Liver (tissue), 9 donors: ENCODE measurements around the gene VSIG10. TPM values are rescaled to one million over a fixed set of nuclear protein-coding genes. Genes with fewer than 3 reads are reported as not detected.

Experiments used
- DNase-seq: peaks from one replicate; pipeline ENCODE4 v3.0.0-alpha.2; 2017; ENCODE audit warnings: low spot score
- H3K27ac ChIP-seq, 2 donors: one replicate each; pipeline ENCODE4 v1.7.0; 2013; ENCODE audit warnings: inconsistent platforms in 2 of 2, low read length in 2 of 2, control low read depth in 1 of 2, low read depth in 1 of 2, mild to moderate bottlenecking in 1 of 2
- H3K27me3 ChIP-seq, 4 donors: one replicate each; pipeline versions ENCODE4 v1.6.1 to v1.7.0; 2013; ENCODE audit warnings: low read length in 3 of 4, inconsistent platforms in 1 of 4, mild to moderate bottlenecking in 1 of 4, moderate library complexity in 1 of 4; ENCODE audit not compliant: control insufficient read depth in 4 of 4, insufficient read depth in 4 of 4
- H3K36me3 ChIP-seq, 4 donors: one replicate each; pipeline versions ENCODE4 v1.6.1 to v1.7.0; 2013; ENCODE audit warnings: low read length in 3 of 4, mild to moderate bottlenecking in 3 of 4, low read depth in 1 of 4, moderate library complexity in 1 of 4; ENCODE audit not compliant: control insufficient read depth in 4 of 4, insufficient read depth in 3 of 4
- H3K4me1 ChIP-seq, 4 donors: one replicate each; pipeline versions ENCODE4 v1.6.1 to v1.7.0; 2013; ENCODE audit warnings: low read length in 3 of 4, mild to moderate bottlenecking in 3 of 4, moderate library complexity in 1 of 4; ENCODE audit not compliant: control insufficient read depth in 4 of 4, insufficient read depth in 4 of 4
- H3K4me3 ChIP-seq, 3 donors: one replicate each; pipeline versions ENCODE4 v1.6.1 to v1.7.0; 2013; ENCODE audit warnings: low read length in 3 of 3, control low read depth in 1 of 3, low read depth in 1 of 3, mild to moderate bottlenecking in 1 of 3
- H3K9ac ChIP-seq, 2 donors: one replicate each; pipeline ENCODE4 v1.7.0; 2013; ENCODE audit warnings: low read length in 2 of 2, mild to moderate bottlenecking in 2 of 2, moderate library complexity in 2 of 2, control low read depth in 1 of 2, low read depth in 1 of 2
- H3K9me3 ChIP-seq, 4 donors: one replicate each; pipeline versions ENCODE4 v1.6.1 to v1.7.0; 2013; ENCODE audit warnings: low read length in 3 of 4; ENCODE audit not compliant: control insufficient read depth in 4 of 4
- ATF3 ChIP-seq: IDR thresholded peaks from 2 replicates; pipeline ENCODE4 v1.6.1; 2016; ENCODE audit warnings: antibody characterized with exemption
- CTCF ChIP-seq: fragments of 150-350 bp; IDR thresholded peaks from 2 replicates; pipeline ENCODE4 v1.5.1; 2017; ENCODE audit warnings: improper control_type of control experiment, low read depth, low read length; ENCODE audit not compliant: missing input control
- EGR1 ChIP-seq, 2 donors: IDR thresholded peaks; 2 replicates each; pipeline ENCODE4 v1.6.1; 2016 to 2018; ENCODE audit warnings: antibody characterized with exemption in 2 of 2, low read depth in 2 of 2
- FOXA1 ChIP-seq: IDR thresholded peaks from 2 replicates; pipeline ENCODE4 v1.6.1; 2016; ENCODE audit warnings: antibody characterized with exemption
- FOXA2 ChIP-seq: IDR thresholded peaks from 2 replicates; pipeline ENCODE4 v1.6.1; 2016; ENCODE audit warnings: antibody characterized with exemption
- GABPA ChIP-seq, 2 donors: IDR thresholded peaks in 1 of 2; conservative IDR thresholded peaks in 1 of 2; 2 replicates each; pipeline ENCODE4 v1.6.1; 2016; ENCODE audit warnings: antibody characterized with exemption in 2 of 2, mild to moderate bottlenecking in 1 of 2, moderate library complexity in 1 of 2
- HNF4A ChIP-seq, 2 donors: conservative IDR thresholded peaks; 2 replicates each; pipeline ENCODE4 v1.6.1; 2016; ENCODE audit warnings: antibody characterized with exemption in 2 of 2, mild to moderate bottlenecking in 2 of 2
- HNF4G ChIP-seq: IDR thresholded peaks from 2 replicates; pipeline ENCODE4 v1.6.1; 2016; ENCODE audit warnings: antibody characterized with exemption
- JUND ChIP-seq, 2 donors: IDR thresholded peaks; 2 replicates each; pipeline ENCODE4 v1.6.1; 2016; ENCODE audit warnings: antibody characterized with exemption in 2 of 2
- MAX ChIP-seq: IDR thresholded peaks from 2 replicates; pipeline ENCODE4 v1.6.1; 2016; ENCODE audit warnings: antibody characterized with exemption
- NR2F2 ChIP-seq: IDR thresholded peaks from 2 replicates; pipeline ENCODE4 v1.6.1; 2016; ENCODE audit warnings: antibody characterized with exemption
- RAD21 ChIP-seq, 2 donors: IDR thresholded peaks; 2 replicates each; pipeline ENCODE4 v1.6.1; 2016; ENCODE audit warnings: antibody characterized with exemption in 2 of 2, mild to moderate bottlenecking in 2 of 2
- REST ChIP-seq: IDR thresholded peaks from 2 replicates; pipeline ENCODE4 v1.6.1; 2016; ENCODE audit warnings: antibody characterized with exemption, mild to moderate bottlenecking
- RXRA ChIP-seq, 2 donors: IDR thresholded peaks; 2 replicates each; pipeline ENCODE4 v1.6.1; 2017 to 2018; ENCODE audit warnings: antibody characterized with exemption in 2 of 2, mild to moderate bottlenecking in 1 of 2
- SP1 ChIP-seq: IDR thresholded peaks from 2 replicates; pipeline ENCODE4 v1.6.1; 2018; ENCODE audit warnings: antibody characterized with exemption, mild to moderate bottlenecking
- TAF1 ChIP-seq: conservative IDR thresholded peaks from 2 replicates; pipeline ENCODE4 v1.6.1; 2016; ENCODE audit warnings: antibody characterized with exemption, mild to moderate bottlenecking
- YY1 ChIP-seq: IDR thresholded peaks from 2 replicates; pipeline ENCODE4 v1.6.1; 2016; ENCODE audit warnings: antibody characterized with exemption, mild to moderate bottlenecking
- ZBTB33 ChIP-seq: IDR thresholded peaks from 2 replicates; pipeline ENCODE4 v1.6.1; 2016; ENCODE audit warnings: antibody characterized with exemption
- WGBS: extraction: QIAGEN DNeasy Blood & Tissue Kit; methylation state at CpG from one replicate; pipeline ENCODE4 v1.1.7; 2013; 5-methylcytosine and 5-hydroxymethylcytosine counted together
- polyA plus RNA-seq, 2 donors: library from polyadenylated mRNA; stranded (reverse) in 1 of 2; unstranded in 1 of 2; fragments of 200-250 nt in 1 of 2; fragments of >200 nt in 1 of 2; fragmentation: Nextera tagmentation in 1 of 2; extraction: Ambion mirVana in 1 of 2; gene quantifications; one replicate each; pipeline versions ENCODE4 v1.2.1 to v1.2.3, GENCODE V29; 2013 to 2015
- total RNA-seq, 2 donors: library from RNA; depleted of rRNA; stranded (reverse); fragments of >200 nt; gene quantifications; one replicate each; pipeline ENCODE4 v1.2.3, GENCODE V29; 2014
- donor health status: healthy.
- donor health status: healthy.
- donor health status: healthy.
- donor health status: healthy.
- donor health status: healthy.

The VSIG10 gene
- total and polyA plus RNA-seq, 4 donors: 9.8 to 16.4 (median 11.7) TPM

- H3K4me3 ChIP-seq: no peak overlapping the region
- H3K27ac ChIP-seq: peak overlapping the region in 1 of 2 donors; percentile 86
- peaks cover 13 to 35% (median 31%) of the 10 kb centered on the region in 4 donors for H3K4me1 ChIP-seq
- no peak for DNase-seq
- TF ChIP-seq NR2F2 (no peak), HNF4A (conservative IDR thresholded peaks at IDR 0.05) (no peak), CTCF (no peak), TAF1 (no peak), HNF4G (no peak), REST (no peak), MAX (no peak), RXRA (IDR thresholded peaks at IDR 0.05) (no peak), JUND (IDR thresholded peaks at IDR 0.05) (no peak), ZBTB33 (no peak), SP1 (no peak), RAD21 (IDR thresholded peaks at IDR 0.05) (no peak), FOXA2 (no peak), GABPA (IDR thresholded peaks at IDR 0.05 in 1 of 2, conservative IDR thresholded peaks at IDR 0.05 in 1 of 2) (no peak), EGR1 (IDR thresholded peaks at IDR 0.05; ENCODE audit: low read depth in 2 of 2) (no peak), YY1 (no peak), ATF3 (no peak), FOXA1 (no peak)
- 91% methylated on average over 12 of the region's 12 CpGs for WGBS
- H3K9ac ChIP-seq: no peak overlapping the region
- peaks cover 0 to 10% (median 6%) of the 10 kb centered on the region in 4 donors for H3K36me3 ChIP-seq
- no peaks in the 10 kb centered on the region for H3K9me3 ChIP-seq
- no peaks in the 10 kb centered on the region for H3K27me3 ChIP-seq
These were observed 52.6 kb downstream of the VSIG10 start for GRCh38 chr12:118050972-118051910.
